Measurements from ENCODE around the gene EEF2KMT.
A peak's percentile ranks its signal among the peaks of the same experiment; 100 is the strongest.
"Not testable (repeated sequence)": the region's sequence is repeated elsewhere in the genome, so short reads cannot be mapped to it uniquely, and the experiment has no call there.

The EEF2KMT gene

DNA sequence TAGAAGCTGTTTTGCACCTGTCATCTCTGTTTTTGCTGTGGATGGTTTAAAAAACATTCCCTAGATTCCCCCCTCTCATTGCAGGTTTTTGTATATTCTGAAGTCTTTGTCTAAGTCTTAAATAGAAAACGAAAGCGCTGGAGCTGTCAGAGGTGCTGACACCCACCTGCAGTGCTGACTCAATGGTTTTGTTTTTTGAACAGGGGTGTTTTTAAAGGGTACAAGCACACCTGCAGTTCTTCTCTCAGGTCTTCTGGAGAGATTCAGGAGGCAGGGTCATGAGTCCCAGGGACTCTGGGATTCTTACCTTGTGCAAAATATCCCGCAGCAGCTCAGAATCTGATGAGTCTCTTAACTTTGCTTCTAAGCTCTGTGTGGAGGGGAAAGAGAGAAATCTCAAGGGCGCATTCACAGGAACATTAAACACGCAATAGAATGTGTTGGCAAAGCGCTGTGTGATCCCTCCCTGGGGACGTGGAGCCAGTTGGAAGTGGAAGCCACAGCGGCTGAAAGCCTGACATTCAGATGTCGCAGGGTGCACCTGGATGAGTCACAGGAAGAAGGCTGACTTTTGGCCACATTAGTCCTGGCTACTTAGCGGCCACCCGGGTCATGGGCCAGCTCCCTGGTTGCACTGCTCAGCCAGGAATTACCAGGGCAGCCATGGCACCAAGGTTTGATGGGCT, 2.3 kb downstream of the EEF2KMT start:
- not testable (repeated sequence) for DNase-seq (ENCODE audit: low read depth in 3 of 3)

DNA sequence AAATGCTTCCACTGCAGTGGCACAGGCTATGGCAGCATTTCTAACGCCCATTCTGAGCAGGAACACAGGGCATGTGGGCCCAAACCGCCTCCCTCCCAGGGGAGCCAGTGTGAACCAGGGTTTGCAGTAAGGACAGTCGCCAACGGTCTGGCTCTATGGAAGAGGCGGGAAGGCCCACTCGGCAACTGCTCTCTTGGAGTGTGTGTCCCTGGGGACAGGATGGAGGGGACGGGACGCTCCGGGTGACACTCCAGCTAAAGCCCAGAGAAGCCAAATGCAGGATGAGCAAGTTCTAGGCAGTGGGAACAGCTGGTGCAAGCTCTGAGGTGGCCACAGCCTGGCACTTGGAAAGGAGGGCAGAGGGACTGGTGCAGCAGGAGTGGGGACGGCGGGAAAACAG, 3.8 kb downstream of the EEF2KMT start:
- not testable (repeated sequence) for DNase-seq (ENCODE audit: low read depth in 3 of 3)

DNA sequence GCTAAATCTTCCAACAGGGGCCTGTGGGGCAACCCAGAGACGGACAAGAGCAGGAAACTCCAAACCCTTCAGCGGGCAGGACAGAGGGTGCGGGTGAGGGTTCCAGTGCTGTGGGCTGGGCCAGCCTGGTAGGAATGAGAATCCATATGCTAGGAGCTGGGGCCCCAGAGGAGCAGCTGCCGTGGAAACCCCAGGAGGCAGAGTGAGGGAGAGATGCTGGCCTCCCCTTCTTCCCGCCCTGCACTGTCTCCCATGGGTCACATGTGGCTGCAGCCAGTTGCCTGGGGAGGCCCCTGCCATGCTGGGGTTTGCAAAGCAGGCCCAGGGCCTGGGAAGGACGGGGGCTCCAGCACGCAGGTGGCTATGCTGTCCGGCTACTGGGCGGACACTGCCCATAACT, 4.5 kb downstream of the EEF2KMT start:
- not testable (repeated sequence) for DNase-seq (ENCODE audit: low read depth in 3 of 3)

DNA sequence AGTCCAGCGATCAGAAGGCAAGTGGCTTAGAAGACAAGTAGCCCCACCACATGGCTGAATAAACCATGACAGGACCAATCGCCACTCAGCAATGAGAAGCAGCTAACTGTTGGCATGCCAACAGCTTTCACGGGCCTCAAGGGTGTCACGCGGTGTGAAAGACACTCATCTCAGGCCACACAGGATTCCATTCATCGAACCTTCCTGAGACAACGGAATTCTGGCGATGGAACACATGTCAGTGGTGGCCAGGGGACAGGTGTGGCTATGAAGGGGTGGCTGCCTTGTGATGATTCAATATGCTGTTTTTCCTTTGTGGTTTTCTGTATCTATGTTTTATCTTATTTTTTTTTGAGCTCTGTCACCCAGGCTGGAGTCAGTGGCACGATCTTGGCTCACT, 7.0 kb downstream of the EEF2KMT start:
- not testable (repeated sequence) for DNase-seq (ENCODE audit: low read depth in 3 of 3)

DNA sequence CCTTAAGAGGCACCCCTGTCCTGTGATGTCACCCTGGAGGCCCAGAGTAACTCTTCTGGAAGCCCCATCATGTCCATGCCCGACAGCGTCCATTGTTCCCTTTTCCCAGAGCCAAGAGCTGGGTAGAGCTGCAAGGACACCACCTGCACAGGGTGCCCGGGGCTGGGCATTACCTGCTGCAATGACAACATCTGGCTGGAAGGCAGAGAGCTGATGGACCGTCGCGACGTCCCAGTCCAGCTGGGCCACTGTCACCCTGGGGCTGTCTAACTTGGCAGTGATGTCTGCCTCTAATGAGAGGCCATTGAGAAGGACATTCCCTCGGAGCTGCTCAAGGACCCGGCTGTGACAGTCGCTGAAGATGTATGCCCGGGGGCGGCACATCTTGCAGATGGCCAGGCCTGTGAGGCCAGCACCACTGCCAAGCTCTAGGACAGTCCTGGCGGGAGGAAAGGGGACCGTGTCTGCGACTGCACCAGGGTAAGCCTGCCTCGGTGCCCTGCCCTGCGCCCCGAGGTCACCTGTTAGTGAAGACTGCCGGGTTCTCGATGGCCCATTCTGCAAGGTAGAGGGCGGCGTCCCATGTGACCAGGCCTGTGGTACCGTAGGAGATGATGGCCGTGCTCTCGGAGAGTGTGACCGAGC, 7.6 kb downstream of the EEF2KMT start:
- not testable (repeated sequence) for DNase-seq (ENCODE audit: low read depth in 3 of 3)

DNA sequence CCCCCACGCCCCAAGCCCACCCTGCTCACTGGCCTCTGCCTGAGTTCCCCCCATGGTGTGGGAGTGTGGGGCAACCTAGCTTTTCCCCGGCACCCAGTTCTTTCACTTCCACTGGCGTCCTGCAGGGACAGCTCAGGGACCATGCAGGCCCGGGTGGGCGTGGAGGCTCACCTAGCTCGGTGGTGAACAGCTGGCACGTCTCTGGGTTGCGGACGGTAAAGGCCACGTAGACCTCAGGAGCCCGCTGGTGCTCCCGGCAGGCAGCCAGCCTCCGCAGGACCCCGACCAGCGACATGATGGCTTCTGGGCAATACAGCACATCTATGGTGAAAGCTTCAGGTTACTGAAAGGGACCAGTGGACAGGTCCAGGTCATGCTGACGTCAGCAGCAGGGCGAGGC, 8.7 kb downstream of the EEF2KMT start:
- DNase-seq (ENCODE audit: low read depth in 3 of 3), result not testable (repeated sequence)

DNA sequence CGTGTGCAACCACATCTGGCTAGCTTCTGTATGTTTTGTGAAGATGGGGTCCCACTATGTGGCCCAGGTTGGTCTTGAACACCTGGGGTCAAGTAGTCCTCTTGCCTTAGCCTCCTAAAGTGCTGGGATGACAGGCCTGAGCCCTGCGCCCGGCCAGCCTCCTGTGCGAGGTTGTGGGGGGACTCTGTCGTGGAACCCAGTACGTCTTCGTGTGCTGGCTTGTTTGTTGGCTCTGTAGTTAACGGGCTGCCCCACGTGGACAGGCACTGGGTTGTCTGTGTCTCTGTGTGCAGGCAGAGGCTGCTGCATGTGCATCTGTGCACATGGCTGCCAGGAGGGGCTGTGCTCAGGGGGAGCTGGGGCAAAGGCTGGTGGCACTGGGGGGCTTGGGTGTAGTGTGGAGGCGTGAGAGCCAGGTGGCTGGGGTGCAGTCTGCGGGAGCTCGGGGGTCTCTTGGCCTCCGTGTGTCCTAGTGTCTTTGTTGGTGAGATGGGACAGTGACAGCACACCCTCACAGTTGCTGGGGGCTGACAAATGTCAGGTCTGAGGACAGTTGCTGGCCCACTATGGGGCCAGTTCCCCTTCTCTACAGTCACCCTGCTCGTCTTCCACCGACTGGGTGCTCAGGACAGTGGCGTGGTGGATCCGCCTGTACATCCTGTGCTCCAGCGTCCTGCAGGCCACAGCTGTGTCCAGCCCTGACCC, 9.4 kb downstream of the EEF2KMT start:
- not testable (repeated sequence) for DNase-seq (ENCODE audit: low read depth in 3 of 3)

DNA sequence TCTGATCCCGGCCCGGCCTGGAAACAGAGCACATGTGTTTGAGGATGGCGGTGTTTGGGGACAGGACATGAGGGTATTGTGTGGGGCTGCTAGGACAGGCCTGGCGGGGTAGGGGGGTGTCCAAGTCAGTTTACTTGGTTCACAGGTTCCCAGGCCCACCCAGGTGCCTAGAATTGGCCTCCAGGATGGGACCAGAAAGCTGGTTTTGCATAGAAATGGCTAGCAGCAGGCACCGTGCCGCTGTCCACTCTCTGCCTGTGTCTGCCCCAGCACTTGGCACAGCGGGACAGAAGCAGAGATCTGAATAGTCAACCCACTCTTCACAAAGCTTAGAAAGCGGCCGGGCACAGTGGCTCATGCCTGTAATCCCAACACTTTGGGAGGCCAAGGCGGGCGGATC, 11.9 kb downstream of the EEF2KMT start:
- not testable (repeated sequence) for DNase-seq (ENCODE audit: low read depth in 3 of 3)

DNA sequence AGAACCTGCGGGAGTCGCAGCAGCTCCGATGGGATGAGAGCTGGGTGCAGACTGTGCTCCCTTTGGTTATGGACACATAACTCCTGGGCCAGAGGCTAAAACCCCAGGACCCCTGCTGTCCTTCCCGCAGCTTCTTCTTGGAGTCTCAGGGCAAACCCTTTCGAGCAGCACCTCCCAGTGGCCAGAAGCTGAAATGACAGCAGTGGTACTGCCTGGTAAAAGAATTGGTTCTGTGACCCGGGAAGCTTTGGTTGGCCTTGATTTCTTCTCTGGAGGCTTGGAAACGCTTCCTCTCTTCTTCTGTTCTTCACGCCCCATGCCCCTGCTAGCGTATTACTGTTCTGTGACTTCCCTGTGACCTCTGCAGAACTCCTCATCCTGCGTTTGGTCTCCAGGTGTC, 12.8 kb downstream of the EEF2KMT start:
- DNase-seq (ENCODE audit: low read depth in 3 of 3), result peak in 2 of 3 donors; percentile 28 to 34

DNA sequence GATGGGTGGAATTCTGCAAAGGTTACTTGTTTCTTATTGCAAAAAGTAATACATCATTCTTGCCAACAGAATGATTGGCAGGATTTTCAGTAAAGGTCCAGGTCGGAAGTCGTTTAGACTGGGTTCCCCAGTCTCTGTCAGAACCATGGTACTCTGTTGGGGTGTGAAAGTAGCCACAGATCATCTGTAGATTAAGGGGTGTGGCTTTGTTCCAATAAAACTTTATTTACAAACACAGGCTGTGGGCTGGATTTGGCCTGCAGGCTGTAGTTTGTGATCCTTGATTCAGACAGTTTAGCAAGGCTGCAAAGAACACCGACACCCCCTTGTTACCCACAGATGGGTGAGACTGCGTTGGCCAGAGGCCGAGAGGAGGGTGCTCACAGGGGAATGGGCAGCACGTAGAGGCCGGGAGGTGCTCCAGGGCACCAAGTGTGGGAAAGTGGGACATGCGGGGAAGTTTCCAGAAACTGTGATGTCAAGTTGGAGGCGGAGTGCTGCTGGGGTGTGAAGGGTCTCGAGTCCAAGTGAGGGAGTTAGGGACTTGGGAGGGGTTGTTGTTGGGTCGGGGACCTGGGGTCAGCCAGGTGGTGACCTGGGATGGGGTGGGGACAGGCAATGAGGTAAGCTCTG, 13.4 kb downstream of the EEF2KMT start:
- DNase-seq (ENCODE audit: low read depth in 3 of 3), result not testable (repeated sequence)

DNA sequence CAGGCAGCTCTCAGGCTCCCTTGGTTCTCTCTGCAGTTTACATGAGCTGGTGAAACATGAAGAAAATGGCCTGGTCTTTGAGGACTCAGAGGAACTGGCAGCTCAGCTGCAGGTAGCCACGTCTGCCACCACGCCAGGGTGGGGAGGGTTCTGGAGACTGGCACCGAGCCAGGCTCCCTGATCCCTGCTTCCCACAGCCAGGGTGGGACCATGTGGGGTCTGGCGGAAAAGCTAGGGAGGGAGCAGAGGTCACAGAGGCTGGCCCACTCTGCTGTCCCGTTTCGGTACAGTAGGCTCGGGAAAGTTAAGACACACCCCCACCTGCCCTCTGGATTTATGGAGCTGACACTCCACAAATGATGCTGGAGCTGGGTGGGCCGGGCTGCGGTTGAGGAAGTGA, 13.9 kb downstream of the EEF2KMT start:
- not testable (repeated sequence) for DNase-seq (ENCODE audit: low read depth in 3 of 3)

DNA sequence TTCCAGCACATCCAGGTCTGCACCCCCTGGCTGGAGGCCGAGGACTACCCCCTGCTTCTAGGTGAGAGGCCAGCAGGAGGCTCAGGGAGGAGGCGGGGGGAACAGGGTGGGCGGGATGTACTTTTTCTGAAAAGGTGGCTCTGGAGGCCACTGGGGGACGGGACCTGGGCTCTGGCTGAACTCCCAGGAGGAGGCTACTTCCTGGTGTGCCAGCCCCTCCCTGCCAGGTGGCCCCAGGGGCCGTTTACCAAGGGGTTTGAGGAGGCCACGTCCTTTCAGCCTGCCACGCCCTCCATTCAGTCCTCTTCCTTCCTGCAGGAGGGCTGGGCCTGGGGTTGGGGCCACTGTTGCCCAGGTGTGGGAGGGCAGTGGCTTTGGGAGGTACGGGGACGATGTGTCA, 16.6 kb downstream of the EEF2KMT start:
- not testable (repeated sequence) for DNase-seq (ENCODE audit: low read depth in 3 of 3)

DNA sequence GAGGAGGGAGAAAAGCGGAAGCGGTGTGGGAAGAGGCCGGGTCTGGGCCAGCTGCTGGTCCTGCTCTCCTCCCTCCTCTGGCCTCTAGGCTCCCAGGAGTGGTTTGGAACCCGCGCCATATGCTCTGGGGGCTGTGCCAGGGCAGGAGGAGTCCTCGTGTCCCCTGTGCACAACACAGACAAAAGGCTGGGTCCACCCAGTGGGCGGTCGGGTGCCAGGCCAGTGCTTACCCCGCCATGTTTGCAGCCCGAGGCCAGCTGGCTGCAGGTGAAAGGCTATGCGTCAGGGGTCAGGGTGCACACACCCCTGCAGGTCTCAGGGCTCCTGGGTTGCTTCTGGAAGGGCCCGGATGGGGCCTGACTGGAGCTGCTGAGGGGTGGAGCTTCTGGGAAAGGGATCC, 17.1 kb downstream of the EEF2KMT start:
- DNase-seq (ENCODE audit: low read depth in 3 of 3), result not testable (repeated sequence)

DNA sequence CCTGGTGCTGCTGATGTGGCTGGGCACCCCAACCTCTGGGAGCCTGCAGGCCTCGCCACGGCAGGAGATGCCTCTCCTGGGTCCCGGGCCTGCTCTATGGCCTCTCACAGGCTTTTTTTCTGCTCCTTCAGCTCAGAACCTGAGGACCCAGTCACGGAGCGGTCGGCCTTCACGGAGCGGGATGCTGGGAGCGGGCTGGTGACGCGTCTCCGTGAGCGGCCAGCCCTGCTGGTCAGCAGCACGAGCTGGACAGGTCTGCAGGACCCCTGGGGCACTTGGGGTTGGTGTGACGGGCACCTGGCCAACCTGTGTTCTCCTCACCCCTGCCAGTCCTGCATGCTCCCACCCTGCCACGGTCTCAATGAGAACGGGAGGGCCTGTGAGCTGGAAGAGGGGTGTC, 19.0 kb downstream of the EEF2KMT start:
- no peak for DNase-seq (ENCODE audit: low read depth in 3 of 3)

DNA sequence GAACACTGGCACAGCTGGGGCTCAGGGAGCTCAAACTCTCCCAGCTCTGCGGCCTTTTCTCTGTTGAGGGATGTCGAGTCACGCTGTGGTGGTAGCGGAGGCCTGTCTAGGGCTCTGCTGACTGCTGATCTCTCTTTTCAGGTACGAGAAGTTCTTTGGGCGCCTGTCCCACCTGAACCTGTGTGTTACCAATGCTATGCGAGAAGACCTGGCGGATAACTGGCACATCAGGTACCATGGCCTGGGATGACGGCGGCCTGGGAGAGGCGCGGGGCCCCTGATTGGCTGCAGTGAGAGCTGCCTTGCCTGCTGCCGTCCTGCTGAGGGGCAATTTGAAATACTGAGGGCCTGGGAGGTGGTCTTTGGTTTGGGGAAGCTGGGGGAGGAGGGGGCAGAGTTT, 20.3 kb downstream of the EEF2KMT start:
- no peak for DNase-seq (ENCODE audit: low read depth in 3 of 3)

DNA sequence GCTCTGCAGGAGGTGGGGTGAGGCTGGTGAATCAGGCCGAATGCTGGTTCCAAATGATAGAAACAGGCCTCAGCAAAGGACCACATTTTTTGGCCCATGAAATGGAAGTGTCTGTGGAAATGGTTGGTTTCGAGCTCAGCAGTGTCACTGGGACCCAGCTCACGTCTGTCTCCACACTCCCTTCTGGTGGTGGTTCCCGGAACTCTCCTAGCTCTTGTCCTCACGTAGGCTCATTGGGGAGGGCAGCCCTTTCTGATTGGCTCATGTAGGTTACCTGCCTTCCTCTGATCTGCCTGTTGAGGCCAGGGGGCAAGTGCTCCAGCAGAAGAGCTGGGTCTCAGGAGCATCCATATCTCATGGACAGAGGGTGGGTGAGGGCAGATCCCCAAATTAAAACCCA, 22.0 kb downstream of the EEF2KMT start:
- no peak for DNase-seq (ENCODE audit: low read depth in 3 of 3)

DNA sequence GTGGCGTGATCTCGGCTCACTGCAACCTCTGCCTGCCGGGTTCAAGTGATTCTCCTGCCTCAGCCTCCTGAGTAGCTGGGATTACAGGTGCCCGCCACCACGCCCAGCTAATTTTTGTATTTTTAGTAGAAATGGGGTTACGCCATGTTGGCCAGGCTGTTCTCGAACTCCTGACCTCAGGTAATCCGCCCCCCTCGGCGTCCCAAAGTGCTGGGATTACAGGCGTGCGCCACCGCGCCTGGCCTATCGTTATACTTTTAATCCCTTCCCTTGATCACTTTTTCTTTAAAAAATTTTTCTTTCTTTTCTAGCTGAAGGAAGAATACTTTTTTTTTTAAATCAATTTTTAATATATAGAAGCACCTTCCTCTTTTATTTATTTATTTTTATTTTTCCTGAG, 23.8 kb downstream of the EEF2KMT start:
- not testable (repeated sequence) for DNase-seq (ENCODE audit: low read depth in 3 of 3)

DNA sequence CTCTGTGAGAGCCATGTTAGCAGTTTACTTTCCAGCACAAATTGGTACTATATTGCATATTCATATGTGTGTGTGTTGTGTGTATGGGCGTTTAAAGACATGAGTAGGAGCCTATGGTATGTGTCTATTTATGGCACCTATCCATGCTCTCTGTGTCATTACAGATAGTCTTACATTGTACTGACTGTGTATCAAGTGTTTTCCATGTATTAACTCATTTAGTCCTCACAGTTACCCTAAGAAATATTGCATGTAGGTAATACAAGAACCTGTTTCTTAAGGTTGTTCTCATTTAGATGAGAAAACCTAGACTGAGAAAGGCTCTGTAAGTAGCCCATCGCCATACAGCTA, 24.3 kb downstream of the EEF2KMT start:
- DNase-seq (ENCODE audit: low read depth in 3 of 3), result no peak

DNA sequence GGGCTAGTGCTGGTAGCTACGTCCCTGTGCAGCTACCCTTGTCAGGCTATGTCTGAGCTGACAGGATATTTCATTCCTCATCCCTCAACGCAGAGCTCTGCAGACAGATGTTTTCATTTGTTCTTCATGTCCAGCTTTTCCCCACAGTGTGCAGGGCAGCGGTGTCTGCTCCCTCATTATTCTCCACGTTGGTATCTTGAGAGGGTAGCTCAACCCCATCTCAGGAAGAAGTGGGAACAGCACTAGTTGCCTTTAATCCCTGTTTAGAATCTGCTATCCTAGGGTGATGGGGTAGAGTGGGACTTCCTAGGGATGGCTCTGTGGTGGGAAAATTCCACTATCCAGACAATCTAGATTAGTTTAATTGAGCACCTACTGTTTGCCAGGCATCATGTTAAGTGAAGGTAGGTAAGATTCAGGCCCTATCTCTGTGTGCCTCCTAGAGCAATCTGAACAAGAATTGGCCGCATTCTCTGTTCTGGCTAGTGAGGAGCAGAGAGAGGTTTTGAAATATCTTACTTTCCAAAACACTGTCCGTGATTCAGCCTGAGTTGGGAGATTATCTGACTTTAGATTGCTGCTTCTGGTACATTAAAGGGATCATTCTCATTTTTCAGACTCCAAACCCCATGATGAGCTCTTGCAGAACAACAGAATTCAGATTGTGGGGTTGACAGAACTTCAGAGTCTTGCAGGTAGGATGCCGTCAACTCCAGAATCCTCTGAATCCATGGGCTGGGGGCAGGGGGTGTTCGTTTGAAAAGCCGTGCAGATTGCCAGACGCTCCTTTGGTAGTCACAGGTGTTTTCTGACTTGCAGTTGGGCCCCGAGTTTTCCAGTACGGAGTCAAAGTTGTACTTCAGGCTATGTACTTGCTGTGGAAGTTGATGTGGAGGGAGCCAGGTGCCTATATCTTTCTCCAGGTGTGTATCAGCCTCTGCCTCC, 25.0 kb downstream of the EEF2KMT start:
- DNase-seq (ENCODE audit: low read depth in 3 of 3), result no peak

DNA sequence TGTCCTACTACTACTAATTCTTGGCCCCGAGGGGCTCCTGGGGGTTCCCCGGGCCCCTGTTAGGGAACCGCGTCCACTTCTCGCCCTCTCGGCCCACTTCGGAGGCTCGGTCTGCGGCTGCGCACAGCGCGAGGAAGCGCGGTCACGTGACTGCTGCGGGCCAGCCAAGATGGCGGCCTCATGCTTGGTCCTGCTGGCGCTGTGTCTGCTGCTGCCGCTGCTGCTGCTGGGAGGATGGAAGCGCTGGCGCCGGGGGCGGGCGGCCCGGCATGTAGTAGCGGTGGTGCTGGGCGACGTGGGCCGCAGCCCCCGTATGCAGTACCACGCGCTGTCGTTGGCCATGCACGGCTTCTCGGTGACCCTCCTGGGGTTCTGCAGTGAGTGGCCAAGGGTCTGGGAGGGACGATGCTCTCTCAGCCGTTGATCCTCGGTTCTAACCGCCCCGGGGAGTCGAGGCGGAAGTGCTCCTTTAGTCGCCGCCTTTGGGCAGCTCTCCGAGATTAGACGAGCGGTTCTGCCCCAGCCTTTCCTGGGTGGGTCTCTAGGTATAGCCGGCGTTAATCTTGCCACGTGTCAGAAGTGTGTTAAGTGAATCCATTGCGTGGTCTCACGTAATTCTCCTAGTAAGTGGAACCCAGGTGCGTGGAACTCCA, 25.8 kb downstream of the EEF2KMT start, which contains the start of gene ALG1:
Gene ALG1 (plus strand): TSS at position 163 of the 653 bp plus-strand sequence. CDS start 7 bp downstream, at position 170.
- DNase-seq (ENCODE audit: low read depth in 3 of 3), result peak; percentile 79 to 83 (median 79)

DNA sequence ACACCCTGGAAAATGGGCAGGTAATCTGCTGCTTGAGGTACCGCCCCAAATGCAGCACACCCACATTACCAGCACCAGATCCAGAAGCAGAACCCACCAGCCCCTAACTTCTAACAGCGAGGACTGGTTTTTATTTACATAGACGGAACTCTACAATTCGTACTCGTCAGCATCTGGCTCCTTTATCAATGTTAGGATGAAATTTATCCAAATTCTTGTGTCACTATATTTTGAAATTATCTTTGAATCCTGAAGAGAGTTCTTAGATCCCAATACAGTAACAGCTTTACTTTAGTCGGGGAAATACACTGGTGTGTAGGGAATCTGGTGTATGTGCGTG, 26.3 kb downstream of the EEF2KMT start:
- DNase-seq (ENCODE audit: low read depth in 3 of 3), result no peak

Measured in stimulated activated CD4-positive, alpha-beta T cell treated with anti-CD3 and anti-CD28 coated beads, TNF-alpha, amount 100 ng/mL, for 48 hours (primary cell).